NCI-H748 (cell line): ENCODE measurements around the gene MARK1.

Experiments used
- DNase-seq: peaks from one replicate; lab custom pipeline; 2025; ENCODE audit not compliant: unreplicated experiment; lab: John Stamatoyannopoulos, UW

MARK1 gene

GRCh38 chr1:220689666-220690065, 161.7 kb downstream of the MARK1 start:
- no peak for DNase-seq

GRCh38 chr1:220690140-220691052, 162.5 kb downstream of the MARK1 start, which contains the start of gene C1orf115:
C1orf115 (plus strand) TSS chr1:220690363; CDS start chr1:220690403, 40 bp downstream.
- peak; percentile 75 for DNase-seq

- DNase-seq: peak; percentile 34
These were observed 163.2 kb downstream of the MARK1 start for GRCh38 chr1:220691053-220691684.

GRCh38 chr1:220692436-220693228, 164.7 kb downstream of the MARK1 start:
- DNase-seq: no peak

- DNase-seq: no peak
These were observed 167.0 kb downstream of the MARK1 start for GRCh38 chr1:220694866-220695382.

- DNase-seq: no peak
These were observed 167.5 kb downstream of the MARK1 start for GRCh38 chr1:220695426-220695825.

- no peak for DNase-seq
These were observed 168.4 kb downstream of the MARK1 start for GRCh38 chr1:220696226-220696862.

- no peak for DNase-seq
These were observed 168.9 kb downstream of the MARK1 start for GRCh38 chr1:220696863-220697231.

GRCh38 chr1:220697326-220697725, 169.4 kb downstream of the MARK1 start:
- no peak for DNase-seq

GRCh38 chr1:220698607-220699016, 170.7 kb downstream of the MARK1 start:
- no peak for DNase-seq

GRCh38 chr1:220699044-220699443, 171.1 kb downstream of the MARK1 start:
- DNase-seq: no peak

GRCh38 chr1:220700556-220701179, 172.7 kb downstream of the MARK1 start:
- DNase-seq: no peak

- DNase-seq: no peak
These were observed 174.0 kb downstream of the MARK1 start for GRCh38 chr1:220701974-220702373.

- DNase-seq: no peak
These were observed 174.9 kb downstream of the MARK1 start for GRCh38 chr1:220702733-220703270.

- DNase-seq: no peak
These were observed 175.4 kb downstream of the MARK1 start for GRCh38 chr1:220703305-220703704.

GRCh38 chr1:220705782-220706181, 177.8 kb downstream of the MARK1 start:
- no peak for DNase-seq

GRCh38 chr1:220706480-220706879, 178.5 kb downstream of the MARK1 start:
- no peak for DNase-seq

GRCh38 chr1:220707160-220707559, 179.2 kb downstream of the MARK1 start:
- no peak for DNase-seq

- no peak for DNase-seq
These were observed 180.3 kb downstream of the MARK1 start for GRCh38 chr1:220708244-220708643.
